Renal cortical epithelial cell (primary cell): ENCODE measurements around the gene PLAC1. TPM values are rescaled to one million over a fixed set of nuclear protein-coding genes. Genes with fewer than 3 reads are reported as not detected.

Experiments used
- DNase-seq: peaks from one replicate; pipeline ENCODE4 v3.0.0-alpha.2; 2011; ENCODE audit warnings: low read depth
- total RNA-seq: library from RNA; depleted of rRNA; stranded (reverse); fragments of >200 nt; gene quantifications from 2 replicates; pipeline ENCODE4 v1.2.3, GENCODE V29; 2014

Gene PLAC1
- total RNA-seq, 1 donor from 2014 or later: not detected

DNA sequence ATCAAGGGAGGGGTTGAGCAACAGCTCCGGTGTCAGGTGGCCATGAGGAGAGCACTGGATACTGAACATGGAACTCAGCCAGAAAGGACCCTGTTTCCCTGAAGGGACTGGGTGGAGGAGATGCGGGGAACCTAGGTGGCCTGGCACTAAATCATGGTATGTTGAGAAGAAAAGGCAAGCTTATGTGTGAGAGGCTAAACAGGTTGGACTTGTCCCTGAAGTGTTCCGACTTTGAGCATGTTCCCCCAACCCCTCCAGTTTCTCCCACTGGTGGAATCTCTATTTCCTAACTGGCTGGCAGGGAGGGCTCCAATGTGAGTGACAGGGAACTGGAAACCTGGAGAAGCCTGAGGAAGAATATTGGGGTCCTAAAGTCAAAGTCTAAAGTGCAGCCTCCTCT is 69.5 kb downstream of the PLAC1 start:
- DNase-seq: no peak

DNA sequence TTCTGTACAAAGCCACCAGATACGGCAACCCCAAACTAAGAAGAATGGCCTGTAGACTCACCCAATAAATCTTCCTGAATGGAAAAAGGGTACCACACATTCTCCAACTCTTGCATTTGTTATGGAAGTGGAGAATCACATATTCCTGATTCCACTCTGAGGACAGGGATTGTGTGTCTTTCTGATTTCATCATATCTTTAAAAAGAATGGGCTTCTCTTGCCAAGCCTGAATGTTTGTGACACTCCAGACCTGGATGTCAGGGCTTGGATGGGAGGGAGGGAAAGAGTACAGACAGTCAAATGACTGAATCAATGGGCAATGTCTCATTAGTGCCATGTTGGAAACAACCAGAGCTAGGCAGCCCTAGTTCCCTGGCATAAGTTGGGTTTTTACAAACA is 77.4 kb downstream of the PLAC1 start:
- no peak for DNase-seq

DNA sequence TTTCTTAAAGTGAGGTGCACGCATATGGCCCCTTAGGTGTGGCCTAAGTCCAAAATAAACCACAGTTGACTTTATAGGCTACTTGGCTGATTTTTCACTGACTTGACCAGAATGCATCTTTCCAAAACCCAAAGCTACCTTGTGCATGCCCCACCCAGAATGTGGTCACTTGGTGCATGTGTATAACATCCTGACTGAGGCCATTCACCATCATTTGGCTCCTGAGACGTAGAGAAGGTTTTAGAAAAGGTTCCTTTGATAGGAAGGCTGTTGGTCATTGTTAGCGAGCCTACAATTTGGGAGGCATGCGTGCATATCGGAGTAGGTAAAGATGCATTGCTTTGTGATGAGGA is 84.6 kb downstream of the PLAC1 start:
- no peak for DNase-seq

DNA sequence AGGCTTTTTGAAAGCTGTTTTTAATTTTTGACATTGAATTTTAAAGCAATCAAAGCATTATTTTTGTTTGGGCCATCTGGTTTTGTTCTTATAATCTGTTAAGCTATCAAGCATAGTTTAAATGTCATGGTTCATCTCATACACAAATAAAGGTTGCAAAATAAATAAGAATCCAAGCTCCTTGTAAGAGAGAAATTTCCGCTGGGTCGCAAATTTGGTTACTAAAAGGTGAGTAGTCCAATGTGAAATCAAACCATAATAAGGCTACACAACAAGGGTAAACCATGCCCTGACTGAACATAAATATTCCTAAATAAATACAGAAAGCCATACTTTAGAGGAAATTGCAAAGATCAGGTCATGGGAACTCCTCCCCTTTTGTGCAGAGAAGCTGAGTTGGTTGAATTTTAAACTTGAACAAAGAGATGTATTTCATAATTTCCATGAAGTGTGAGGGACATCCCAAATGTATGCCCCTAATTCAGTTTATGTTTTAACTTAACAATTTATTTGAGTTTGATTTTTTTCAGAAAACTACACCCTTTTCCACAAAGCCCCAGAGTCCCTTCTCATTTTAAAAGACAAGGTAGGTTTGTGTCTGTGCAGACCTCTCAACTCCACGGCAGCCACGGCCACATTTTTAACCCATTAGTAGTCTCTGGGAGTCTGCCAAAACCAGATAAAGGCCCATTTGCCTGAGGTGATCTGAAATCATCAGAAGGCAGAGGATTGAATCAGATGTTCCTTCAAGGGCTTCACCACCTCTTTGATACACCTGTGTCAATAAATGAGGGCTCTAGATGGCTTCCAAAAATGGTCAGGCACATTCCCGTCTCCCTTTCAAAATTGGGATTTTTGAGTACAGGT is 85.2 kb downstream of the PLAC1 start:
- no peak for DNase-seq

DNA sequence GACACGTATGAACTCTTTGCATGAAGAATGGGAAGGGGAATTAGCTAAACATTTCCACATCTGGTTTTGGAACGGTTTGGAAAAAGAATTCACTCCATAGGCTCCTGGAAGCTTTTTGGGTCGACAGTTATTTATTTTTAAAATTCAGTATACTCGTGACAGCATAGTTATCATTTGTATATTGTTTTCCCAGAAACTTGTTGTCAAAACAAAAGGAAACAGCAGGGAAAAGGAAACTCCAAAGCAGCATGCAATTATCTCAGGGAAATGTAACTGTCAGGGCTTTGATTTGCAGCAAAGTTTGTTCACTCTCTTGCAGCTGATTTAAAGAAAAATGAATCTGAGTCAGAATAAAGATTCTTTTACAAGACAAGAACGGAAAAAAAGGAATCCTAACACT is 86.5 kb downstream of the PLAC1 start:
- no peak for DNase-seq

DNA sequence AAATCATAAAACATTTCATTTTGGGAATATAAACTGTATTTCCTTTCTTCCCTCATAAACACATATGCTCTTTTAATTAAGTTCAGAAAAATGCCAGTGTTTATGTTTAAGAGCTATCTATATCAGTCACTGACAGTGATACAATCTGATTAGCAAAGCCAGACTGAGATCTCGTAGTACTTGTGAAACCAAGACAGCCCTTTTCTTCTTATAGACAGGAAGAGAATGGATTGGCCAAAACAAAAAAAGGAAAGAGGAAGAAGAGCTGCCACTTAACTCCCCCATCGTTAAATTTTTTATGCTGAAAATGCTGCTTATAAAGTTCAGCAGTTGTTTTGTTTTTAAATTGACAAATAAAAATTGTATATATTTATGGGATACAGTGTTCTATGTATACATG is 87.4 kb downstream of the PLAC1 start:
- DNase-seq: no peak

DNA sequence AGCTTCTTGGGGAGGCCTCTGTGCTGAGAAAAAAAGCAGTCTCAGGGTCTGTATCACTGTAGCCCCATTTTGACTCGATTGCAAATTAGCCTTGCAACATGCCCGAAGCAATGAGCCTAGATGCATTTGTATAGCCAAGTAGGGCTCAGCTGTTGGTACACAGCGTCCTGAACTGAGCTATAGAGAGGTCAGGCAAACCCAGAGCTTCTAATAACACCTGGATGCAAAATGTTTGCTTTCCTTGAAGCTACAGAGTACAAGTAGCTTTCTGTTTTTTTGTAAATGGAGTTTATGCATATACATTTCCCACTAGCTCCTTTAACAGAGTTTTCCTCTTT is 87.8 kb downstream of the PLAC1 start:
- no peak for DNase-seq

DNA sequence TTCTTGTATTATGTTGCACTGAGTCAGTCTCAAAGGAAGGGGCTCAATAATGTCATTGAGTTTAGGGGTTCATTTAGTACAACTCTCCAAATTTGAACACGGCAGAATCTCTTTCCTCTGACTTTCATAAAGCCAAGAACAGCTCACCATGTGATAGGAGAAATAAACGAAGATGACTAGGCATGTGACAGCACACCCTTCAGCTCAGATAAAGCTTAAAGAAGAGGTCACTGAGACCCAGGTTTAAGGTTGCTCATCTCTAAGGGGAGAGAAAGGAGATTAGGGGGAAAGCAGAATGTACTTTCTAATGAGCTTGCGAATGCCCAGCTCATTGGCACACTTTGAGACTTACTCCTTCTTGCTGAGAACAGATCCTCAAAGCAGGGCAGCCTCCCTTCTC is 89.0 kb downstream of the PLAC1 start:
- no peak for DNase-seq

DNA sequence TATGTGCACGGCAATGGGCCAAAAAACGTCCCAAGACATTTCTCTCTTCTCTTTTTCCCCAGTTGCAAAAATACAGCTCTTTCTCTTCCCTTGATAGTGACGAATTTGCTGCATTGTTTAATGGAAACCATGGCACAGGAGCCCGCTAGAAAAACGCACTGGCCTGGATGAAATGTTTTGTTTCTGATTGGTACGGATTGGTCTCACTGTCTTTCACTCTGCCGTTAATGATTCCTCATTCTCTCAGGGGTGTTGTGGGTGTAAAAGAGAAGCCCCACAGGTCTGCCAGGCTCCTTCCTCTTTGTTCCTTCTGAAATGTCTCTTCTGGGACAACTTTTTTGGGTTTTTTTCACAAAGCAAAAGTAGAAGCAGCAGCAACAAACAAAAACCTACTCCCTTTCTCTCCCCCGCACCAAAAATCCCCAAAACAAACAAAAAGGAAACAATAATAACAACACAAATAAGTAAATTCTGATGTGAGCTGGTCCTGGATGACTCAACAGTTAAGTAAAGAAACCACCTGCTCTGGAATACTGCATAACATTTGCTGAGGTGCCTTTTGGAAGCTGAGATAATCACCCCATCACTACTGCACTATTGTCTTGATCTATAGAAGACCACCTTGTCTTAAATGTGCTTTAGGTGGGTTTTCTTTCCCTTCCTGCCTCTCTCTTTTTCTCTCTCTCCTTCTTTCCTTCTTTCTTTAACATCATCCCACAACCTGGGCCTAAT is 89.8 kb downstream of the PLAC1 start:
- no peak for DNase-seq

DNA sequence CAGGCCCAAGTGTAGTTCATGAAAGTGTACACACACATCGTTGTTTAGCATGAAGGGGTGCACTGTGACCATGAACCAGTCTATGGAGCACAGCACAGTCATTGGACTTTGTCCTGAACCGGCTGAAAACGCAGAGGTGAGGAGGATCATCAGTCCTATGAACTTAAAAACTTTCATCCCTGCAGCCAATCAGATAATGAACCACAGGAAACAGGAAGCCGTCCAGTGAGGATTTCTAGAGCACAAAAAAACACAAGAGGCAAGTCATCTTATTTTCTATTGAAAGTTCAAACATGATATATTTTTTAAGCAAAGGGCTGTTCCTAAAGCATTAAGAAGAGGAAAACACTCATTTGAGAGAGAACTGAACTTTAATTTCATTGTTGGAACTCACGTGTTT is 91.8 kb downstream of the PLAC1 start:
- no peak for DNase-seq

DNA sequence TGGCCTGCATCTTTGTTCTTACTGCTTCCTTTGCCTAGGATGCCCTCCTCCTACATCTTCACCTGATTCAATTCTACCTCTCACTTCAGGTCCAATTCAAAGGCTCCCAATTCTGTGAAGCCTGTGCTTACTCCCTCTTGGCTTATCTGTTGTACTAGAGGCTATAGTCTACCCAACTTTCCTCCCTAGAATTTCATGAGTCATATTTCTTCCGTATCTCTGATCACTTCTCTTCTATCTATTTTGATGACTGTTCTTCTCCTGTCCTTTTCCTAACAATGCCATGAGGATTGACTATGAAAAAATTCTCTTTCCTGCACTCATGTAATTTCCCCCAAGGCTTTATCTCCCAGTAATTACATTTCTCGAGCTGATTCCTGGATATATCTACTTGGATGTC is 96.3 kb downstream of the PLAC1 start:
- DNase-seq: no peak

DNA sequence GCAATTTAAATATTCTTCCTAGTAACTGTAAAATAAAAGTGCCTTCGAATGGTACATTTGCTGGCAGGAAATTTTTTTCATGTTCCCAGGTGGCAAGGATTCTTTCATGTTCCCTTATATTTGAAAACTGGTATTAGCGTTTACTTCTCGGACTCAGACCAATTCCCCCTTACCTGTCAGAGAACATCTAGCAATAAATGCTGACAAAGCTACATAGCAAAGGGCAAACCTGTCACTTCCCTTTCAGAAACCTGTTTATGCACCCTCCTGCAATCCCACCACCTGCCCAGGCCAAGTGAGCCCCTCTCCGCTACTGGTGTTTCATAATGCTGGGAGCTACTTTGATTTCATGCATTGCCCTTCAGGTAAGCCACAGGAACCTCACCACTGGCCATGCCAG is 100.1 kb downstream of the PLAC1 start:
- DNase-seq: no peak

DNA sequence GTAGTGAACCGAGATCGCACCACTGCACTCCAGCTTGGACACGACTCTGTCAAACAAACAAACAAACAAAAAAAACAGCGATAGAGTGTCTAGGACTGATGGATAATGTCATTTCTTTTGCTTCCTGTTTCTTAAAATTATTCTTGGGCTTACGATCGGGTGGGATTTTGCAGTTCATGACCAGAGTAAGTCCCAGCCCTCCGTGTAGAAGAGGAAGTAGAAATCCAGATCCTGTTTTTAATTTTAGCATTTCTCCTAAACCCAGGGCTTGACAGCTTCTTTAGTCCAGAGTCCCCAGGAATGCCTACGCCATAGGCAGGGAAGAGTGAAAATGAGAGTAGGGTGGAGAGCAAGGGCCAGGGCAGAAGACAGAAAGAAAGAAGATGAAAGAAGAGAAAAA is 104.0 kb downstream of the PLAC1 start:
- no peak for DNase-seq

DNA sequence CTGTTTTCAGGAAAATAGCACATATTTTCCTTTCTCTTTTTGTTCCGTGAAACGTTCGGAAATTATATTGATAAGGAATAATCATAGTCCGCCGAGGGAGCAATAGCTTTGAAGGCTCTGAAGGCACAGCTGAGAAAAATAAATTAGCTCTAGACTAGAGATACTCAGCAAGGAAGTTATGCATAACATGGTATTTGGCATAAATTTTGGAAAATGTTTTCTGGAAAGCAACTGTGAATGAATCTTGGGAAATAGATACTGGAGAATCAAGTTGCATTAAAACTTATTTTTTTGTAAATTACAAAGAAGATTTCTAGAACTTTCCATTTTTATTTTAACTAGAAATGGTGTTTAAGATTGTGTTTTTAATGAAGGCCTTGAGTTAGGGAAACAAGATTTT is 105.9 kb downstream of the PLAC1 start:
- no peak for DNase-seq

DNA sequence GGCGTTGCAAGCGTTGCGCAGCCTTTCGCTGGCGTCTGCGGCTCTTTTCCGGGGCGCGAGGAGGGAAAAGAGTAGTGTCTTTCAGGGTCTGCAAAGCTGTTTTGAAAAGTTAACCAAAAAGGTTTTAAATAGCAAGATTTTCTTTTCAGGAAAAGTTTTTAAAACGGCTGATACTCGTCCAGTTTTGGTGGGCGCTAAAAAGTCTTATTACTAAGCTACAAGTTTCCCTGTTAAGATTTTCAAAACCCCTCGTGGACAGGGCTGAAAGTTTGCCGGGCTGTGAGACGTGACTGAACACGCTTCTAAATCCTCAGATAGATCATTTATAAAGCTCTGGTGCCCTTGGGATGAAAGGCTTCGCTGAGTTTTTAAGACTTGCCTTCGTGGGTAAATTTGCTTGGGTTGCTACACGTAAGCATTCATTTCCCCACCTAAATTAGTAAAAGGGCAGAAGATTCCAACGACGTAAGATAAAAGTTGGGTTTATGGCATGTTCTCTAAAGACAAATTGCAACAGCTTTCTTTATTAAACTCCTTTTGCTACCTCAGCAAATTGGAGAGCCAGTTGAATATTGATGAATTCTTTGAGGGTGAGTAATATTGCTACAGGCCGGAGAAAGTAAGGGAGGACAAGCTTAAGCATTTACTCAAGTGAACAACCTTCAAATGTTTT is 106.8 kb downstream of the PLAC1 start:
- peak; percentile 90 for DNase-seq

DNA sequence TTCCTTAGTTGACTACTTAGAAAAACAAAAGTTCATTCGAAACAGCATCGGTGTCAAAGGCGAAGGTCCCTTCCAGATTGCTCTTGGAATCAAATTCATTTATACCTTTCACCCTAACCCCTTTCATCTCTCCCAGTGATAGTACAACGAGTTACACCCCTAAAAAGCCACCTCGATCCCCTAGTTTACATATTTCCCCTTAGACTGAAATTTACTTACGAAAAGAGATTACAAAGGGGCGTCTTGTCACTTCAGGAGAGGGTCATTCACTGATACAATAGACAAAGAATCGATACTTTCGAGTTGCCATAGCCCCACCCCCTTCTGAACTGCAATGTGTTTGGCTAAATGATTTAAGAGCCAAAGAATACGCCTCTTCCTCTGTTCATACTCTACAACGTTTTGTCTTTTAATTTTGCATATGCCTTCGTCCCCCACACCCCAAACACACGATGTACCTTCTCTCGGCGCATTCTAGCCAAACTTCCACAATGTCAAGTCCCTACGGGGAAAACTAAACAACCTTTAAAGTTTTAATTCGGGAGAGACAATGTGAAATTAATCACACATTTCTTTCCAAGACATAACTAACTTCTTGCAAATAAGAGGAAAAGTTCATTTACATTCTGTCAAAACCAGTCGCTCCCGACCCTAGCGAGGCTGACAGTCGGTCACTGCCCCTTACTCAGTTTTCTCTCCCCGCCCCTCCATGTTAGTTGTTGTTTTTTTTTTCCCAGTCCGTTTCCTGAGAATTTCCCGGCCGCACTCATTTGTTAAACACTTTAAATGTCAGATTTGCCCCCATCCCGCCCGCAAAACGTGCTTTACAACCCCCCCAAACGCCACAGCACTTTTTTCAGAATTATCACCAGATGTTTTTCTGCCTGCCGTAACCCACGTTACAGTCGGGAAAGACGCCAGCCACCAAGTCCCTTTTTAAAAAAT is 109.7 kb downstream of the PLAC1 start:
- no peak for DNase-seq

DNA sequence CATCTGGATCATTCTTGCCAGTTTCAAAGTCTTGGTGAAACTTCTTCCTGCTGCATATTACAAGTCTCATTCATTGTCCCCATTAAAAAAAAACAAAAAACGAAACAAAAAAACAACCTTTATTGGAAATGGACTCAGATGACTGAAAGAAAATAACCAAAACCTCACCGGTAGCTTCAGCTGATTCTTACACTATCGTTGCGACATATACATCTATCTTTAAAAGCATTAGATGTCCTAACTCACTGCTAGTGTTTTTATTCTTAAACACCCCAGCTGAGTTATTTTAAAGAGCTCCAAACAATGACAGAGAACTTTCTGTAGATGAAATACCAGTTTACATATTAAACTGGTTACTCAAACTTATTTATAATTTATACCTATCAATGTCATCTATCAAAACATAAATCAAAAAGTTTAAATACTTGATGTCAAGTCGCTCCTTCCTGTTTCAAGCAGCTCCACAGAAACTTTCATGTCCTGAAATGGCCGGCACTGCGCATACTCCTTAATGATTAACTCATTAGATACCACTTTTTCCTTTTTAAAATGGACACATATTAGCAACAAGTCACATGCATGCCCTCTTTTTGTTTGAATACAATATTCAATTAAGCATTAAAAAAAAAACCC is 111.1 kb downstream of the PLAC1 start:
- DNase-seq: peak; percentile 57

DNA sequence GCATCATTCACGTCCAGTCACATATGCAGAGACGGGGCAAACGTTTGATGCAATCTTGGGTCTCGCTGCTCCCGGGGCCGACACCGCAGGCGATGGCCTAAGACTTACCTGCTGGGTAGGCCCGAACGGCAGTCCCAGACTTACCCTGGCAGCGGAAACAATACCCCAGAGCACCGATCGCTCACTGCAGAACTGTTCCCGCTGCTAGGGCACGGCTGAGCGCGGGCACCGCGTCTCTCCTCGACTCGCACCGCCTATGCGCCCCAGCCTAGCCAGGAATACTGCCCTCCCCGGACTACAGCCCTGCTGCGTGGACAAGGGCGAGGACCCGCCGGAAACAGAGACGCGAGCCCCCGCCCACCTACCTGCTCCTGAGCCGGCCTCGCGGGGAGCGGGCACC is 112.1 kb downstream of the PLAC1 start:
- DNase-seq: no peak

DNA sequence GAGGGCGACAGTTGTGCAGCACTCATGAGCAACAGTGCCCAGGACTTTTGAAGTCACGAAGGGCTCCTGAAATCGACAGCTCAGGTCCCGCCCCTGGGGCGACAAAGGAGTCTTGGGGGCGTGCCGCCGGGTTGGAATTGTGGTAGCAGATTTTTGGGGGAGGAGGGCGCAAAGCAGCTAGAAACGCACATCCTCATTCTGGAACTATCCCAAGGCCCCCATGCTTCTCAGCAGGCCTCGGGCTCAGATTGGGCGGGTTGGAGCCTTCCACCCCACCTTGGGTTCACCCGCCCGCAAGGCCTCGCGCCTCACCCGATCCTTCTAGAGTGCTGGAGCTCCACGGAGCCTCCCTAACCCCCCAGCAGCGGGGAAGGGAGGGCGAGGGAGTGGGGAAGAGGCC is 112.8 kb downstream of the PLAC1 start:
- no peak for DNase-seq

DNA sequence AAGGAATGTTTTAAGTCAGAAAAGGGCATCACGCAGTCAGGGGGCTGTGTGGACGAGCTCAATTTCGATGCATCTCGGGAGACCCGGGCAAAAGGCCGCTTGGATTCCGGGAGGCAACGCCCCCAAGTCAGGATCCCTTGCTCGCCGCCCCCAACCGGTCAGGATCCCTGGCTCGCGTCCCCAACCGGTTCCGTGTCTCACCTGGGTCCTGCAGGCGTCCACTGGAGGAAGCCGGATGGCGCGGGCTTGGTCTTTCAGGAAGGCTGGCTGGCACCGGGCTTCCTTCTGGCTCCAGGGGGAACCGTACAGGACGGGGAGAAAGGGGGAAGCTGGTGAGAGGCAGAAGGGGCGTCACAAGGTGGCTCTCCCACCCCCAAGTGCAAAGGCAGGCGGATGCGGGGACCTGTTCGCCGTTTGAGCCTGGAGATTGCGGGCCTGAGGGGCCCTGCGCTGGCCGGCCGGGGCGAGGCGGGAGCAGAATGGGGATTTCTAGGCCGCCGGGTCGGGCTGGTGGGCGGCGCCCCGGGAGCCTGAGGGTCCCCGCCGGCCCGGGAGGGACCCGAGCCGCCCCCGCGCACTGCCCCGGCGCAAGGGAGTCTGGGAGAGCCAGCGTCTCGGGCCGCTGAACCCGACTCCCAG is 113.6 kb downstream of the PLAC1 start:
- no peak for DNase-seq

DNA sequence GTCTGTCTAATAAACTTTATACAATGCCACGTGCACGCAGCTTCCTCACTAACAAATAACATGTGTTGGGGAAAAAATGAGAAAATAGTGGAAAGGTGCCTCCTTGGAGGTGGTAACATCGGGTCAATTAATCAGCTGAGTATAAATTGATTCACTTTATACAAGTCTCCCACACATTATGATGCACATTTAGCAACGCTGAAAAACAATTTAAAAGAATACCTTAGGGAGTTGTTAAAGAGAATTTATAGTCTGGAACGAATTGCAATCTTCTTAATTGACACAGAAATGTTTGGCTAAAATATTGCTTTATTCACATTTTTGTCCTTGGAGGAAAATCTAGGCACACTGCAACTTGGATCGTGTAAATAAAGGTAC is 114.1 kb downstream of the PLAC1 start:
- no peak for DNase-seq
